ENCODE measurements around the gene SCAF8. TPM values are rescaled to one million over a fixed set of nuclear protein-coding genes. Genes with fewer than 3 reads are reported as not detected.
A peak's percentile ranks its signal among the peaks of the same experiment; 100 is the strongest.

SCAF8 gene
- total RNA-seq, 2 donors from 2014 or later: 32.0 to 55.2 TPM

- H3K9me3 ChIP-seq: no peaks in the 10 kb centered on the region
- H3K4me3 ChIP-seq: no peak overlapping the region
- H3K36me3 ChIP-seq: no peaks in the 10 kb centered on the region
- DNase-seq (ENCODE audit: low spot score): no peak
- no peak for ATAC-seq (ENCODE audit: insufficient number of reproducible peaks, low FRiP score, low read depth)
- no peak overlapping the region for H3K27ac ChIP-seq
- TF ChIP-seq CTCF (IDR thresholded peaks at IDR 0.05): no peak
- no peaks in the 10 kb centered on the region for H3K27me3 ChIP-seq (replicated peaks; ENCODE audit: insufficient read depth)
- H3K4me1 ChIP-seq (ENCODE audit: control insufficient read depth in 1 of 2, low read depth in 2 of 2): peaks cover 0 to under 1% of the 10 kb centered on the region in 2 donors
These were observed 6.3 kb upstream of the SCAF8 start for GRCh38 chr6:154726887-154727286.

- Histone ChIP-seq H3K27ac (peak overlapping the region in 1 of 2 donors; percentile 100), H3K36me3 (no peaks in the 10 kb centered on the region)
These were observed 1.7 kb upstream of the SCAF8 start for GRCh38 chr6:154731296-154732218.

GRCh38 chr6:154732538-154733182 lies 556 bp upstream of the SCAF8 start:
- Histone ChIP-seq H3K9me3 (no peaks in the 10 kb centered on the region), H3K27ac (peak overlapping the region; percentile 99 to 100), H3K27me3 (replicated peaks; ENCODE audit: insufficient read depth) (no peaks in the 10 kb centered on the region), H3K4me1 (ENCODE audit: control insufficient read depth in 1 of 2, low read depth in 2 of 2) (peaks cover 29 to 41% of the 10 kb centered on the region in 2 donors), H3K4me3 (peak overlapping the region; percentile 100), H3K36me3 (no peaks in the 10 kb centered on the region)
- DNase-seq (ENCODE audit: low spot score) (peak; percentile 9), ATAC-seq (ENCODE audit: insufficient number of reproducible peaks, low FRiP score, low read depth) (no peak)
- TF ChIP-seq CTCF (IDR thresholded peaks at IDR 0.05): no peak

More at GRCh38 chr6:154731296-154732218, 1.7 kb upstream of the SCAF8 start:
- TF ChIP-seq CTCF (IDR thresholded peaks at IDR 0.05): no peak
- H3K4me1 ChIP-seq (ENCODE audit: control insufficient read depth in 1 of 2, low read depth in 2 of 2): peaks cover 20 to 30% of the 10 kb centered on the region in 2 donors
- H3K27me3 ChIP-seq (replicated peaks; ENCODE audit: insufficient read depth): no peaks in the 10 kb centered on the region
- DNase-seq (ENCODE audit: low spot score) (no peak), ATAC-seq (ENCODE audit: insufficient number of reproducible peaks, low FRiP score, low read depth) (no peak)
- no peak overlapping the region for H3K4me3 ChIP-seq
- no peaks in the 10 kb centered on the region for H3K9me3 ChIP-seq

GRCh38 chr6:154733626-154734382 lies 588 bp downstream of the SCAF8 start:
- peak; percentile 86 for ATAC-seq (ENCODE audit: insufficient number of reproducible peaks, low FRiP score, low read depth)
- DNase-seq (ENCODE audit: low spot score): peak; percentile 87
- no peak for TF ChIP-seq CTCF (IDR thresholded peaks at IDR 0.05)
- H3K9me3 ChIP-seq: no peaks in the 10 kb centered on the region
- no peaks in the 10 kb centered on the region for H3K36me3 ChIP-seq
- H3K27ac ChIP-seq: peak overlapping the region; percentile 99 to 100
- peaks cover 40 to 52% of the 10 kb centered on the region in 2 donors for H3K4me1 ChIP-seq (ENCODE audit: control insufficient read depth in 1 of 2, low read depth in 2 of 2)
- H3K4me3 ChIP-seq: peak overlapping the region; percentile 100
- H3K27me3 ChIP-seq (replicated peaks; ENCODE audit: insufficient read depth): no peaks in the 10 kb centered on the region

Measured in thoracic aorta (tissue), 2 donors.